Islet precursor cell (in vitro differentiated cells): ENCODE data around the gene AHSA1.

Experiments
- DNase-seq: peaks from one replicate; pipeline ENCODE4 v3.0.0-alpha.2; 2018

AHSA1 gene

GRCh38 chr14:77511486-77512162, 53.7 kb downstream of the AHSA1 start:
- no peak for DNase-seq

GRCh38 chr14:77516126-77516525, 58.2 kb downstream of the AHSA1 start:
- no peak for DNase-seq
